Heart left ventricle (tissue), 16 donors: ENCODE measurements around the gene RPRD1B. TPM values are rescaled to one million over a fixed set of nuclear protein-coding genes. Genes with fewer than 3 reads are reported as not detected.

Experiments used
- ATAC-seq, 4 donors: fragments of 200-7000 bp; cut with Tn5 transposase; one replicate each; pipeline ENCODE4 v1.9.1; 2020 to 2022; ENCODE audit warnings: moderate library complexity in 4 of 4, mild to moderate bottlenecking in 3 of 4, moderate number of reproducible peaks in 1 of 4
- DNase-seq, 5 donors: peaks; one replicate each; pipeline ENCODE4 v3.0.0-alpha.2; 2020
- H3K27ac ChIP-seq, 12 donors: fragments of 200-600 bp; sonication (generic) in 4 of 12; one replicate each; pipeline versions ENCODE4 v1.5.0 to v1.8.0; 2016 to 2022; ENCODE audit warnings: mild to moderate bottlenecking in 2 of 12
- H3K27me3 ChIP-seq, 9 donors: fragments of 200-600 bp; sonication (generic) in 2 of 9; one replicate each; pipeline versions ENCODE4 v1.5.1 to v1.8.0; 2016 to 2022; ENCODE audit warnings: mild to moderate bottlenecking in 3 of 9
- H3K36me3 ChIP-seq, 9 donors: fragments of 200-600 bp; sonication (generic) in 2 of 9; one replicate each; pipeline versions ENCODE4 v1.5.0 to v1.8.0; 2018 to 2022; ENCODE audit warnings: mild to moderate bottlenecking in 2 of 9
- H3K4me1 ChIP-seq, 12 donors: fragments of 200-600 bp; sonication (generic) in 4 of 12; one replicate each; pipeline versions ENCODE4 v1.5.0 to v1.8.0; 2016 to 2022; ENCODE audit warnings: mild to moderate bottlenecking in 3 of 12
- H3K4me3 ChIP-seq, 12 donors: fragments of 200-600 bp; sonication (generic) in 4 of 12; one replicate each; pipeline versions ENCODE4 v1.5.0 to v1.8.0; 2017 to 2022; ENCODE audit warnings: mild to moderate bottlenecking in 9 of 12, moderate library complexity in 4 of 12
- H3K9me3 ChIP-seq, 12 donors: fragments of 200-600 bp; sonication (generic) in 4 of 12; one replicate each; pipeline versions ENCODE4 v1.5.0 to v1.8.0; 2016 to 2022; ENCODE audit warnings: mild to moderate bottlenecking in 1 of 12
- POLR2A ChIP-seq, 2 donors: fragments of 450-650 bp; IDR thresholded peaks; one replicate each; pipeline ENCODE4 v1.6.1; 2017; ENCODE audit warnings: antibody characterized with exemption in 2 of 2, mild to moderate bottlenecking in 2 of 2, moderate library complexity in 2 of 2
- WGBS, 4 donors: extraction: QIAGEN DNeasy Blood & Tissue Kit in 2 of 4; methylation state at CpG; one replicate each; pipeline versions ENCODE4 v1.1.5 to v1.1.7; 2013 to 2018; 5-methylcytosine and 5-hydroxymethylcytosine counted together
- intact Hi-C, 10 donors: fragments of 100-400 bp; cut with DNase I; formaldehyde crosslinking; loops; one replicate each; pipeline versions ENCODE4 v1.11.1 to v1.14.2; 2022
- polyA plus RNA-seq, 2 donors: library from polyadenylated mRNA; stranded (reverse); fragments of 200-250 nt; gene quantifications; one replicate each; pipeline ENCODE4 v1.2.3, GENCODE V29; 2013
- total RNA-seq, 9 donors: library from RNA; depleted of rRNA in 2 of 9; stranded (reverse); fragments of >200 nt in 2 of 9; fragmentation: NEBNext Ultra II Directional in 3 of 9; extraction: Animal tissue kit (Norgen Biotek cat#: 25700) in 3 of 9; gene quantifications; one replicate each; pipeline versions ENCODE4 v1.1.0 to v1.2.4, GENCODE V29; 2016 to 2023
- TF ChIP-seq, protein P1 (sequence below), 12 donors: fragments of 200-600 bp; sonication (generic) in 4 of 12; IDR thresholded peaks; one replicate each; pipeline versions ENCODE4 v1.5.0 to v1.8.0; 2018 to 2022; ENCODE audit warnings: antibody characterized with exemption in 12 of 12, mild to moderate bottlenecking in 5 of 12
- donor health status: ischemic (EF 13 %, LVEDD 7.1; RV severe dilation, severe dysfunction).
- donor health status: healthy with polysubstance abuse.
- donor health status: DM: no; HTN: yes; CAD: no.
- donor health status: DM: no; HTN: no; CAD: no.
- donor health status: ischemic (EF 25% LVEDD 6.9; RV normal size, moderate dysfunction).
- donor health status: ischemic (EF 25% LVEDD 5.7; RV mildly dilated, moderate dysfunction).
- donor health status: healthy.
- donor health status: DM: yes; HTN: yes; CAD: no.
- donor health status: ischemic (EF 35%, LVEDD 5.7; RV mildly dilated, moderate dysfunction).
- donor health status: nonischemic (EF 11% LVEDD 7.7; RV severe dilation, severe dysfunction).
- donor health status: DM: yes; HTN: yes; CAD: no.
- donor health status: PGD.
- donor health status: ischemic (EF 29% LVEDD 5.4; RV normal size, mild dysfunction).
- donor health status: nonischemic (EF 23%, LVEDD 6.1; RV moderate dilation, normal function).

Gene RPRD1B
- total and polyA plus RNA-seq, 11 donors, result 9.1 to 60.2 (median 41.8) TPM

DNA sequence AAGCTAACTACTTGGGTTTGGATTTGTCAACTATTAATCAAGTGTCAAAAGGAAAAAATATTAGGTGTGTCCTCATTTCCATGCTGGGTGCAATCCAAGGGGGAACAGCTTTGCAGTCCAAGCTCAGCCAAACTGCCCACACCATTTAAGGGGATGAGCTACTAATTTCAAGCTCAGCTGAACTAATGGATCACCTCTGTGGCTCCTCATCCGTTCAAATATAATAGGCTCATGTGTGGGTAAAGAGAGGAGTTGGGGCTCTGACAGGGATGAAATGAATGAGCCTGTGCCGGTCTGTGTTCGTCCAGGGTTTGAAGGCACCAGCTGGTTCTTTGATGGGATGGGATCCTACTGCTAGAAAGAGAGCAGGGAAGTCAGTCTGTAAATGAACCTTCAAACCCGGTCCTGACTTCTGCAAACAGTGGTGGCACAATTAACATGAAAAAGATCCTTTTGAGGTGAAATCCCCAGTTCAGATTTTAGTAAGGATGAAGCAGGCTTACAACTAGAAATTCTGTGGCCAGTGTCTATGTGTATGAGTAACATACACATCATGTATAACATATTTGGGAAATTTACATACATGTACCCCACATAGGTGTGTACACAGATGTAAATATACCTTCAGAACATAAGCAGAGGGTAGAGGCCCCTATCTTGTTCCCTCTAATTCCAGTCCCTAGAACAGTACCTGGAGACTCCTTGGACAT lies 42.2 kb upstream of the RPRD1B start:
- no peaks in the 10 kb centered on the region for H3K9me3 ChIP-seq
- intact Hi-C loops, result loop anchor here (5.0 to 10.0 kb wide), 11 partner anchors 84 to 429 kb away; partner anchors contain the start of gene VSTM2L (in 3 of the 10)
- no peak for TF ChIP-seq POLR2A (IDR thresholded peaks at IDR 0.05)
- TF ChIP-seq, protein P1, sequence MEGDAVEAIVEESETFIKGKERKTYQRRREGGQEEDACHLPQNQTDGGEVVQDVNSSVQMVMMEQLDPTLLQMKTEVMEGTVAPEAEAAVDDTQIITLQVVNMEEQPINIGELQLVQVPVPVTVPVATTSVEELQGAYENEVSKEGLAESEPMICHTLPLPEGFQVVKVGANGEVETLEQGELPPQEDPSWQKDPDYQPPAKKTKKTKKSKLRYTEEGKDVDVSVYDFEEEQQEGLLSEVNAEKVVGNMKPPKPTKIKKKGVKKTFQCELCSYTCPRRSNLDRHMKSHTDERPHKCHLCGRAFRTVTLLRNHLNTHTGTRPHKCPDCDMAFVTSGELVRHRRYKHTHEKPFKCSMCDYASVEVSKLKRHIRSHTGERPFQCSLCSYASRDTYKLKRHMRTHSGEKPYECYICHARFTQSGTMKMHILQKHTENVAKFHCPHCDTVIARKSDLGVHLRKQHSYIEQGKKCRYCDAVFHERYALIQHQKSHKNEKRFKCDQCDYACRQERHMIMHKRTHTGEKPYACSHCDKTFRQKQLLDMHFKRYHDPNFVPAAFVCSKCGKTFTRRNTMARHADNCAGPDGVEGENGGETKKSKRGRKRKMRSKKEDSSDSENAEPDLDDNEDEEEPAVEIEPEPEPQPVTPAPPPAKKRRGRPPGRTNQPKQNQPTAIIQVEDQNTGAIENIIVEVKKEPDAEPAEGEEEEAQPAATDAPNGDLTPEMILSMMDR (IDR thresholded peaks at IDR 0.05), result no peak
- no peak overlapping the region for H3K4me3 ChIP-seq
- WGBS, 4 donors, result 36 to 52% (median 42%) methylated on average over 4 of the region's 4 CpGs
- ATAC-seq (no peak), DNase-seq (no peak)
- H3K4me1 ChIP-seq, result peaks cover 9 to 89% (median 53%) of the 10 kb centered on the region in 12 donors
- peak overlapping the region; percentile 68 to 93 (median 83) for H3K27ac ChIP-seq
- H3K36me3 ChIP-seq, result peaks cover 0 to 47% (median 26%) of the 10 kb centered on the region in 9 donors
- no peaks in the 10 kb centered on the region for H3K27me3 ChIP-seq

DNA sequence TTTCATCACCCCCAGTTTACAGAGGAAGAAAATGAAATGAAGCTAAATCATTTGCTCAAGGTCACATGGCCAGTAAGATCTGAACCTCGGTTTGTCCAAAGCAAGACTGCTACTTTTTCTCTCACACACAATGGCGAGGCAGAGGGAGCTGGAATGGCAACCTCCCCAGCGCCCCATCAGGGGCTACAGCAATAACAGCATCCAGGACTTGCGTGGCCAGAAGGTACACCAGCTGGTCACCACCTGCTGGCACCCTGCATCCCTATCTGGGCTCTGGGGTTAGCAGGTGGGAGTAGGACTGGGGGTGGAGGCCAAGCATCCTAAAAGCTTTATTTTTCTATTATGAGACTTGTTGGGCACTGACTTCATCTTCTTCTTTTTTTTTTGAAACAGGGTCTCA lies 41.6 kb upstream of the RPRD1B start:
- peaks cover 9 to 83% (median 49%) of the 10 kb centered on the region in 12 donors for H3K4me1 ChIP-seq
- ATAC-seq, result no peak
- peak overlapping the region; percentile 68 to 93 (median 83) for H3K27ac ChIP-seq
- 93 to 96% (median 94%) methylated on average over 3 to 4 of the region's 4 CpGs for WGBS, 4 donors
- no peak overlapping the region for H3K4me3 ChIP-seq
- TF ChIP-seq, protein P1 (IDR thresholded peaks at IDR 0.05), result no peak
- no peak for TF ChIP-seq POLR2A (IDR thresholded peaks at IDR 0.05)
- H3K9me3 ChIP-seq, result no peaks in the 10 kb centered on the region
- no peaks in the 10 kb centered on the region for H3K27me3 ChIP-seq
- intact Hi-C loops, result loop anchor here (2.0 to 10.0 kb wide), 14 partner anchors 85 to 430 kb away; partner anchors contain the start of gene VSTM2L (in 3 of the 10)
- DNase-seq, result no peak
- peaks cover 0 to 51% (median 32%) of the 10 kb centered on the region in 9 donors for H3K36me3 ChIP-seq

DNA sequence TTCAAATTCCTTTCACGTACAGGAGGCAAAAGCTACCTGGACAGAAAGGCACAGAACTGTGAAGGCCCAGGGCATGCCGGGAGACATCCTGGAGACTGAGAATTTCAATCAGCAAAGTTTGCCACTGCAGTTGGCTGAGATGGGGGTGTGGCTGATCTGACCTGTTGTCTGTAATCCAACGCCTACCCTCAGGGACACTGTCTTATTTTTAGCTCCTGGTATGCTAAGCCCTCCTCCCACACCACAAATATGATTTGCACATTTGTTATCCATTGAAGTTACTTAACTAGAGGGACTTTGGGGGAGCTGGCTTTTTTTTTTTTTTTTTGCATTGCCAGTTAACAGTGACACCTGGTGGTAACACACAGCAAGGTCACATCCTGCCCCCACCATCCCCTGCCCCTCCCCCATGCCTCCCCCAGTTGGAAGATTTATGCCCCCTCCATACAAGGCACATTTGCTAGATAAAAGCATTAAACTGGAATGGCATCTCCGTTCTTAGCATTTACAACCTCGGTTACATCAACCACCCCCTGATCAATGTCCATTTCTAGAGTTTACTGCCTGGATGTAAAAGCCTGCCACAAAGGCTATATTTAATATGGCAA lies 40.6 kb upstream of the RPRD1B start:
- Histone ChIP-seq H3K4me3 (no peak overlapping the region), H3K27ac (peak overlapping the region; percentile 68 to 93 (median 83)), H3K9me3 (no peaks in the 10 kb centered on the region), H3K4me1 (peaks cover 9 to 73% (median 44%) of the 10 kb centered on the region in 12 donors), H3K27me3 (no peaks in the 10 kb centered on the region), H3K36me3 (peaks cover 0 to 58% (median 42%) of the 10 kb centered on the region in 9 donors)
- 38 to 43% (median 40%) methylated on average over 5 of the region's 5 CpGs for WGBS, 4 donors
- TF ChIP-seq, protein P1 (IDR thresholded peaks at IDR 0.05), result peak; percentile 54 to 78 (median 64)
- TF ChIP-seq POLR2A (IDR thresholded peaks at IDR 0.05), result no peak
- DNase-seq (peak in 4 of 5 donors; percentile 60 to 80 (median 69)), ATAC-seq (peak; percentile 67 to 84 (median 76))
- intact Hi-C loops, result loop anchor here (2.0 to 10.0 kb wide), 14 partner anchors 86 to 431 kb away; partner anchors contain the start of gene VSTM2L (in 3 of the 10)

DNA sequence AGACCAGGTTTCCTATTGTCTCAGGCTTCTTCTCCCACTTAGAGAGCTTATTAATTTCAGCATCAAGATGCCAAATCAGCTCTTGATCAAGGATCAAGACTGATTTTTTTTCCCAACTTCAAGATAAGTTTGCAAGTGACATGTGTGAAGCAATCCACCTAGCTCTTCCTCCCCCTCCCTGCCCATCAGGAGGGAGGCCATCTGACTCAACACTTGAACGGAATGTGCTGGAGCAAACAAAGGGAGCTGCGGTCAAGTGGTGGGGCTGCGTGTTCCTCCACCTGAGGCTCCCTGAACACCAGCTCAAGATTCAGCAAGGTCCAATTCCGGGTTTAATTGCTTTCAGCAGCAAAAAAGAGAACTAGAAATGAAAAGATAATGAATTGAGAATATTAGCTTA lies 39.0 kb upstream of the RPRD1B start:
- Histone ChIP-seq H3K4me3 (no peak overlapping the region), H3K27ac (peak overlapping the region in 2 of 12 donors; percentile 84 to 89), H3K36me3 (peaks cover 0 to 62% (median 58%) of the 10 kb centered on the region in 9 donors), H3K4me1 (peaks cover 5 to 57% (median 30%) of the 10 kb centered on the region in 12 donors), H3K9me3 (no peaks in the 10 kb centered on the region), H3K27me3 (no peaks in the 10 kb centered on the region)
- 69 to 78% (median 74%) methylated on average over 4 of the region's 4 CpGs for WGBS, 4 donors
- intact Hi-C loops, result loop anchor here (5.0 to 10.0 kb wide), 11 partner anchors 87 to 432 kb away; partner anchors contain the start of gene VSTM2L (in 3 of the 10)
- ATAC-seq (peak in 1 of 4 donors; percentile 21), DNase-seq (peak in 1 of 5 donors; percentile 65)
- no peak for TF ChIP-seq POLR2A (IDR thresholded peaks at IDR 0.05)
- TF ChIP-seq, protein P1 (IDR thresholded peaks at IDR 0.05), result no peak
